ENCODE results near the gene PRKD2. TPM values are rescaled to one million over a fixed set of nuclear protein-coding genes. Genes with fewer than 3 reads are reported as not detected.

PRKD2 gene
- total and polyA plus RNA-seq, 10 of the 15 experiments (the other 5 are each of a cell fraction or from before 2014, with no cell fraction given), result 2.3 to 98.8 (median 32.9) TPM

GRCh38 chr19:46637224-46637623 is 79.7 kb downstream of the PRKD2 start:
- Histone ChIP-seq H3K27ac (ENCODE audit: control insufficient read depth, insufficient read depth) (no peak overlapping the region), H3K9me3 (replicated peaks; ENCODE audit: control insufficient read depth, insufficient read depth, low read length) (no peaks in the 10 kb centered on the region; the same call in 2 of the 3 replicates), H2AFZ (ENCODE audit: control insufficient read depth, low read depth, low read length) (no peak overlapping the region), H3K4me1 (ENCODE audit: control insufficient read depth, insufficient read depth, low read length) (peaks cover 25% of the 10 kb centered on the region), H3K79me2 (ENCODE audit: control insufficient read depth, insufficient read depth, low read length) (no peaks in the 10 kb centered on the region), H4K20me1 (ENCODE audit: control insufficient read depth, insufficient read depth) (no peaks in the 10 kb centered on the region), H3K4me2 (ENCODE audit: control insufficient read depth, insufficient read depth) (no peak overlapping the region), H3K27me3 (replicated peaks in 1 of 2; ENCODE audit: control insufficient read depth in 2 of 2, insufficient read depth in 2 of 2, low read length in 1 of 2) (peaks cover 0 to 3% of the 10 kb centered on the region in 2 experiments; a peak in 1 of 4 replicates), H3K36me3 (ENCODE audit: control insufficient read depth in 2 of 2, insufficient read depth in 2 of 2, low read length in 1 of 2) (no peaks in the 10 kb centered on the region), H3K4me3 (no peak overlapping the region), H3K9ac (ENCODE audit: control insufficient read depth, insufficient read depth, low read length) (no peak overlapping the region)
- WGBS (ENCODE audit: insufficient coverage, insufficient replicate concordance, low lambda C conversion rate, missing lambda C conversion rate), result 81% methylated on average over 14 of the region's 14 CpGs
- no peak for FAIRE-seq
- in situ Hi-C loops (cut with MboI), result no loop called here
- CTCF ChIA-PET, result interaction anchor here (0.8 to 1.7 kb wide), 5 partner anchors 9 to 116 kb away, joined by 3 to 12 read pairs (median 7); no protein-coding TSS in a partner anchor
- intact Hi-C loops (cut with micrococcal nuclease; ENCODE audit: unreplicated experiment), result no loop called here
- no peak for ATAC-seq
- no TSS peak for BruUV-seq (replicated peaks)
- SMC1A ChIA-PET (ENCODE audit: uncharacterized antibody, unreplicated experiment), result interaction anchor here (1.1 to 2.0 kb wide), 5 partner anchors 12 to 105 kb away, joined by 3 to 17 read pairs (median 5); partner anchors contain the start of genes DACT3 and PTGIR
- POLR2A ChIA-PET, result interaction anchor here (0.5 to 0.9 kb wide), 4 partner anchors 14 to 111 kb away, joined by 3 to 5 read pairs (median 4); no protein-coding TSS in a partner anchor
- DNase-seq (ENCODE audit: low read depth, low spot score), result no peak
- TF ChIP-seq ELK1 (IDR thresholded peaks at IDR 0.05; ENCODE audit: low read depth, low read length), result no peak
- TF ChIP-seq PAX5 (IDR thresholded peaks at IDR 0.05; ENCODE audit: borderline replicate concordance, low read depth, low read length), result no peak
- no peak for TF ChIP-seq PML (IDR thresholded peaks at IDR 0.05; ENCODE audit: low read length)
- TF ChIP-seq MTA2 (IDR thresholded peaks at IDR 0.05; ENCODE audit: low read depth), result no peak
- no peak for TF ChIP-seq SMC3 (IDR thresholded peaks at IDR 0.05; ENCODE audit: borderline replicate concordance, low read length)
- TF ChIP-seq, protein P1, sequence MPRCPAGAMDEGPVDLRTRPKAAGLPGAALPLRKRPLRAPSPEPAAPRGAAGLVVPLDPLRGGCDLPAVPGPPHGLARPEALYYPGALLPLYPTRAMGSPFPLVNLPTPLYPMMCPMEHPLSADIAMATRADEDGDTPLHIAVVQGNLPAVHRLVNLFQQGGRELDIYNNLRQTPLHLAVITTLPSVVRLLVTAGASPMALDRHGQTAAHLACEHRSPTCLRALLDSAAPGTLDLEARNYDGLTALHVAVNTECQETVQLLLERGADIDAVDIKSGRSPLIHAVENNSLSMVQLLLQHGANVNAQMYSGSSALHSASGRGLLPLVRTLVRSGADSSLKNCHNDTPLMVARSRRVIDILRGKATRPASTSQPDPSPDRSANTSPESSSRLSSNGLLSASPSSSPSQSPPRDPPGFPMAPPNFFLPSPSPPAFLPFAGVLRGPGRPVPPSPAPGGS (IDR thresholded peaks at IDR 0.05; ENCODE audit: borderline replicate concordance, insufficient read depth, low read depth, low read length, poor library complexity, severe bottlenecking), result peak; percentile 97
- TF ChIP-seq, protein P2, sequence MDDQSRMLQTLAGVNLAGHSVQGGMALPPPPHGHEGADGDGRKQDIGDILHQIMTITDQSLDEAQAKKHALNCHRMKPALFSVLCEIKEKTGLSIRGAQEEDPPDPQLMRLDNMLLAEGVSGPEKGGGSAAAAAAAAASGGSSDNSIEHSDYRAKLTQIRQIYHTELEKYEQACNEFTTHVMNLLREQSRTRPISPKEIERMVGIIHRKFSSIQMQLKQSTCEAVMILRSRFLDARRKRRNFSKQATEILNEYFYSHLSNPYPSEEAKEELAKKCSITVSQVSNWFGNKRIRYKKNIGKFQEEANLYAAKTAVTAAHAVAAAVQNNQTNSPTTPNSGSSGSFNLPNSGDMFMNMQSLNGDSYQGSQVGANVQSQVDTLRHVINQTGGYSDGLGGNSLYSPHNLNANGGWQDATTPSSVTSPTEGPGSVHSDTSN (IDR thresholded peaks at IDR 0.05; ENCODE audit: insufficient replicate concordance, low read depth, low read length), result peak; percentile 37
- no peak for TF ChIP-seq KDM1A (IDR thresholded peaks at IDR 0.05; ENCODE audit: borderline replicate concordance)
- no peak for TF ChIP-seq YY1 (IDR thresholded peaks at IDR 0.05; ENCODE audit: low read depth, low read length)
- TF ChIP-seq RELA (IDR thresholded peaks at IDR 0.05; ENCODE audit: borderline replicate concordance, partially characterized antibody), result no peak
- no peak for TF ChIP-seq ZNF687 (IDR thresholded peaks at IDR 0.05)
- RAD21 ChIA-PET (ENCODE audit: unreplicated experiment), result interaction anchor here (0.6 to 1.9 kb wide), 5 partner anchors 13 to 92 kb away, joined by 3 to 18 read pairs (median 7); partner anchors contain the start of gene DACT3

Measured in GM12878 (cell line).